Subcutaneous preadipocyte (primary cell): ENCODE data around the gene NPY5R. TPM values are rescaled to one million over a fixed set of nuclear protein-coding genes. Genes with fewer than 3 reads are reported as not detected.

Experiments
- total RNA-seq: library from RNA; depleted of rRNA; stranded (reverse); fragments of >200 nt; gene quantifications from 2 replicates; pipeline ENCODE4 v1.2.3, GENCODE V29; 2012

NPY5R gene
- not detected in 2 replicates for total RNA-seq

GRCh38 chr4:163343604-163344146 lies at the start of gene NPY5R:
TSS of gene NPY5R (plus strand) at chr4:163343892. CDS start at chr4:163350274, 6,382 bp downstream.

GRCh38 chr4:163332526-163333406 lies 10.9 kb upstream of the NPY5R start, which contains the start of gene NPY1R:
TSS of gene NPY1R (minus strand) at chr4:163332596. CDS start at chr4:163326554, 6,042 bp downstream.

Other genes with a start within 250 kb of the NPY5R start
- gene NAF1, start 177.0 kb upstream of the NPY5R start, total RNA-seq: 8.8 and 13.7 TPM in 2 replicates
- gene NPY1R, start 11.3 kb upstream of the NPY5R start, total RNA-seq: under 0.01 TPM in 1 of 2 replicates, not detected in the other
- gene TKTL2, start 129.9 kb downstream of the NPY5R start, total RNA-seq: not detected in 2 replicates
- 31.6 and 34.4 TPM in 2 replicates for gene TMA16, start 150.8 kb downstream of the NPY5R start, total RNA-seq